Measurements from ENCODE around the gene PNRC2.

Gene PNRC2

GRCh38 chr1:23959461-23960290, at the start of gene PNRC2:
Gene PNRC2, plus strand, starts transcription at chr1:23959828. Its CDS starts 1,630 bp downstream, at chr1:23961458.
- peak; percentile 99 for DNase-seq (ENCODE audit: low spot score)

- DNase-seq (ENCODE audit: low spot score), result no peak
Observed at GRCh38 chr1:23910144-23910543, 49.5 kb upstream of the PNRC2 start.

GRCh38 chr1:23910553-23911246, 48.9 kb upstream of the PNRC2 start:
- DNase-seq (ENCODE audit: low spot score), result no peak

- no peak for DNase-seq (ENCODE audit: low spot score)
Observed at GRCh38 chr1:23911921-23912320, 47.7 kb upstream of the PNRC2 start.

- DNase-seq (ENCODE audit: low spot score), result no peak
Observed at GRCh38 chr1:23913212-23913880, 46.3 kb upstream of the PNRC2 start, which contains the start of gene CNR2. Gene CNR2, minus strand, starts transcription at chr1:23913362. Its CDS starts 37,745 bp downstream, at chr1:23875617.

- DNase-seq (ENCODE audit: low spot score), result no peak
Observed at GRCh38 chr1:23914921-23915320, 44.7 kb upstream of the PNRC2 start.

- DNase-seq (ENCODE audit: low spot score), result no peak
Observed at GRCh38 chr1:23915466-23915865, 44.2 kb upstream of the PNRC2 start.

- peak; percentile 75 for DNase-seq (ENCODE audit: low spot score)
Observed at GRCh38 chr1:23916209-23917131, 43.2 kb upstream of the PNRC2 start.

GRCh38 chr1:23922321-23922943, 37.2 kb upstream of the PNRC2 start:
- no peak for DNase-seq (ENCODE audit: low spot score)

- no peak for DNase-seq (ENCODE audit: low spot score)
Observed at GRCh38 chr1:23923592-23924499, 35.8 kb upstream of the PNRC2 start.

- no peak for DNase-seq (ENCODE audit: low spot score)
Observed at GRCh38 chr1:23924601-23925000, 35.0 kb upstream of the PNRC2 start.

- no peak for DNase-seq (ENCODE audit: low spot score)
Observed at GRCh38 chr1:23925279-23925678, 34.3 kb upstream of the PNRC2 start.

GRCh38 chr1:23927097-23927496, 32.5 kb upstream of the PNRC2 start:
- no peak for DNase-seq (ENCODE audit: low spot score)

- DNase-seq (ENCODE audit: low spot score), result no peak
Observed at GRCh38 chr1:23928789-23929188, 30.8 kb upstream of the PNRC2 start.

GRCh38 chr1:23930270-23930669, 29.4 kb upstream of the PNRC2 start:
- DNase-seq (ENCODE audit: low spot score), result no peak

- DNase-seq (ENCODE audit: low spot score), result peak; percentile 27
Observed at GRCh38 chr1:23930861-23931490, 28.7 kb upstream of the PNRC2 start.

- DNase-seq (ENCODE audit: low spot score), result no peak
Observed at GRCh38 chr1:23931491-23931880, 28.1 kb upstream of the PNRC2 start.

- no peak for DNase-seq (ENCODE audit: low spot score)
Observed at GRCh38 chr1:23936481-23937176, 23.0 kb upstream of the PNRC2 start.

GRCh38 chr1:23947366-23947765, 12.3 kb upstream of the PNRC2 start:
- no peak for DNase-seq (ENCODE audit: low spot score)

All from hepatic stellate cell (primary cell).